ENCODE data around the gene SOD2.

DNA sequence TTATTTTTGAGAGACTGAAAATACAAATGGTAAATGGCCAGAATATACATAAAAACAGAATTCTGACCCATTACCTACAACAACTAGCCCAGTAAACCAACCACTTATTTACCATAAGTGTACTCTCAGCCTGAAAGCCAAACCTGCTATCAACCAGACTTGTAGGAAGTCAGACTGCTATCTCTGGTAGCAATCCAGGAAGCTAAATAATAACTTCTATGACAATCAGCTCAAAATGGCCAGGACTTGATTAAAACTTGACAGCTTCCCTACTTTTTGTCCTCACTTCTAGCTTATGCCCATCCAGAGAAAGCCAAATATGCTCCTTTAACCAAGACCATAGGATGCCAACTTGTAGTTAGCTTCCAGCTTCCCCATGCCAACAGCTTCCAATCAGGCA is 29.6 kb upstream of the SOD2 start:
- TF ChIP-seq, protein P1, sequence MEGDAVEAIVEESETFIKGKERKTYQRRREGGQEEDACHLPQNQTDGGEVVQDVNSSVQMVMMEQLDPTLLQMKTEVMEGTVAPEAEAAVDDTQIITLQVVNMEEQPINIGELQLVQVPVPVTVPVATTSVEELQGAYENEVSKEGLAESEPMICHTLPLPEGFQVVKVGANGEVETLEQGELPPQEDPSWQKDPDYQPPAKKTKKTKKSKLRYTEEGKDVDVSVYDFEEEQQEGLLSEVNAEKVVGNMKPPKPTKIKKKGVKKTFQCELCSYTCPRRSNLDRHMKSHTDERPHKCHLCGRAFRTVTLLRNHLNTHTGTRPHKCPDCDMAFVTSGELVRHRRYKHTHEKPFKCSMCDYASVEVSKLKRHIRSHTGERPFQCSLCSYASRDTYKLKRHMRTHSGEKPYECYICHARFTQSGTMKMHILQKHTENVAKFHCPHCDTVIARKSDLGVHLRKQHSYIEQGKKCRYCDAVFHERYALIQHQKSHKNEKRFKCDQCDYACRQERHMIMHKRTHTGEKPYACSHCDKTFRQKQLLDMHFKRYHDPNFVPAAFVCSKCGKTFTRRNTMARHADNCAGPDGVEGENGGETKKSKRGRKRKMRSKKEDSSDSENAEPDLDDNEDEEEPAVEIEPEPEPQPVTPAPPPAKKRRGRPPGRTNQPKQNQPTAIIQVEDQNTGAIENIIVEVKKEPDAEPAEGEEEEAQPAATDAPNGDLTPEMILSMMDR (IDR thresholded peaks at IDR 0.05) = no peak
- TF ChIP-seq POLR2A (IDR thresholded peaks at IDR 0.05) = no peak

All from heart left ventricle (tissue), 13 donors.